ENCODE data around the gene EXOSC9. TPM values are rescaled to one million over a fixed set of nuclear protein-coding genes. Genes with fewer than 3 reads are reported as not detected.

EXOSC9 gene
- total and polyA plus RNA-seq, 2 donors (not counting 1 experiment from before 2014, with no cell fraction given), result 15.5 to 33.8 TPM

DNA sequence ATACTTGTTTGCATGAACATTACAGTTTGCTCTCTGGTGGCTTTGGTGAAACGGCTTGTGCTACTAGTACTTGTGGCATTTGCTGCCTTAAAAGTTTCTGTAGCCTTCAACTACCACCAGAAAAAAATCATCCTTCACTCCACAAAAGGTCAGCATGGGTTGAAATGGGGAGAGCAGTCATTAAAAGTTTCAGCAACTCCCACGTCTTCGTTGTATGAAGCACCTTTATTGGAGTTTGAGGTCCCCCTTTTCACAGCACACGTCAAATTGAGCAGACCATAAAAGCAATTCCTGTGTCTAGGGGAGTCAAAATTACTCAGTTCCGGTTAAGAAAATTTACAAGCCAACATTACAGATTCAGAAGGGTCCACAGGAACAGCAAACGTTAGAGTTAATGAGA, 45.5 kb downstream of the EXOSC9 start:
- Histone ChIP-seq H3K27ac (ENCODE audit: insufficient read depth, low read length) (no peak overlapping the region), H4K20me1 (ENCODE audit: control insufficient read depth, extremely low read depth, insufficient read depth, low read length) (no peaks in the 10 kb centered on the region), H2AFZ (ENCODE audit: low read length) (no peak overlapping the region), H3K9me3 (ENCODE audit: control insufficient read depth, insufficient read depth, low read depth, low read length) (no peaks in the 10 kb centered on the region), H3K9ac (ENCODE audit: insufficient read depth, low read length) (no peak overlapping the region), H3K36me3 (ENCODE audit: control insufficient read depth, insufficient read depth, low read length) (peaks cover 6% of the 10 kb centered on the region), H3K79me2 (ENCODE audit: control insufficient read depth, insufficient read depth, low read length) (no peaks in the 10 kb centered on the region), H3K4me3 (replicated peaks in 1 of 4; ENCODE audit: control extremely low read depth in 1 of 4, insufficient read depth in 1 of 4, low read depth in 3 of 4, low read length in 4 of 4) (no peak overlapping the region), H3K4me2 (ENCODE audit: extremely low read depth, insufficient read depth, low read length) (no peak overlapping the region), H3K27me3 (ENCODE audit: control insufficient read depth, insufficient read depth, low read length) (no peaks in the 10 kb centered on the region), H3K4me1 (ENCODE audit: control insufficient read depth, extremely low read depth, insufficient read depth, low read length) (no peaks in the 10 kb centered on the region)
- DNase-seq (ENCODE audit: low read depth in 2 of 2), result no peak
- TF ChIP-seq CTCF (conservative IDR thresholded peaks at IDR 0.05 in 1 of 2, IDR thresholded peaks at IDR 0.05 in 1 of 2; ENCODE audit: low read depth in 1 of 2, low read length in 2 of 2), result no peak
- TF ChIP-seq EZH2 (IDR thresholded peaks at IDR 0.05; ENCODE audit: low read length, missing control alignments), result no peak

DNA sequence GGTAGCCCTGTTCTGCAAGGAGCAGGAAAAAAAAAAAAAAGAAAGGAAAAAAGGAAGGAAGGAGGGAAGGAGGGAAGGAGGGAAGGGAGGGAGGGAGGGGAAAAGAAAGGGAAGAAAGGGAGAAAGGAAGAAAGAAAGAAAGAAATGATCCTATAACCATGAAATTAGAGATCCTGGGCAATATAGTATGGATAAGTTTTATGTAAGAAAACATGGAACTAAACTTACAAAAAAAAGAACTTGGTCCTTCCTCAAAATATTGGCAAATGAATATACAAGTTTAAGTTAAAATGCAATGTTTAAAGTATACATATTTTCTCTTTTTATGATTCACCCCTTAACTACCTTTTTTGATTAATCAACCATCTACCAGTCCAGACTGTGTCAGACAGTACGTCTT, 50.2 kb downstream of the EXOSC9 start:
- no peak for DNase-seq (ENCODE audit: low read depth in 2 of 2)
- no peaks in the 10 kb centered on the region for H3K4me1 ChIP-seq (ENCODE audit: control insufficient read depth, extremely low read depth, insufficient read depth, low read length)
- no peaks in the 10 kb centered on the region for H3K27me3 ChIP-seq (ENCODE audit: control insufficient read depth, insufficient read depth, low read length)
- H2AFZ ChIP-seq (ENCODE audit: low read length), result no peak overlapping the region
- no peak overlapping the region for H3K27ac ChIP-seq (ENCODE audit: insufficient read depth, low read length)
- no peaks in the 10 kb centered on the region for H3K9me3 ChIP-seq (ENCODE audit: control insufficient read depth, insufficient read depth, low read depth, low read length)
- no peak overlapping the region for H3K4me3 ChIP-seq (replicated peaks in 1 of 4; ENCODE audit: control extremely low read depth in 1 of 4, insufficient read depth in 1 of 4, low read depth in 3 of 4, low read length in 4 of 4)
- H3K9ac ChIP-seq (ENCODE audit: insufficient read depth, low read length), result no peak overlapping the region
- no peaks in the 10 kb centered on the region for H4K20me1 ChIP-seq (ENCODE audit: control insufficient read depth, extremely low read depth, insufficient read depth, low read length)
- no peak overlapping the region for H3K4me2 ChIP-seq (ENCODE audit: extremely low read depth, insufficient read depth, low read length)
- TF ChIP-seq CTCF (conservative IDR thresholded peaks at IDR 0.05 in 1 of 2, IDR thresholded peaks at IDR 0.05 in 1 of 2; ENCODE audit: low read depth in 1 of 2, low read length in 2 of 2), result no peak
- TF ChIP-seq EZH2 (IDR thresholded peaks at IDR 0.05; ENCODE audit: low read length, missing control alignments), result no peak
- H3K79me2 ChIP-seq (ENCODE audit: control insufficient read depth, insufficient read depth, low read length), result no peaks in the 10 kb centered on the region
- H3K36me3 ChIP-seq (ENCODE audit: control insufficient read depth, insufficient read depth, low read length), result peaks cover 6% of the 10 kb centered on the region

GRCh38 chr4:121860121-121860520, 59.0 kb downstream of the EXOSC9 start:
- Histone ChIP-seq H3K4me2 (ENCODE audit: extremely low read depth, insufficient read depth, low read length) (no peak overlapping the region), H3K36me3 (ENCODE audit: control insufficient read depth, insufficient read depth, low read length) (peaks cover 3% of the 10 kb centered on the region), H3K79me2 (ENCODE audit: control insufficient read depth, insufficient read depth, low read length) (no peaks in the 10 kb centered on the region), H3K4me1 (ENCODE audit: control insufficient read depth, extremely low read depth, insufficient read depth, low read length) (no peaks in the 10 kb centered on the region), H3K9me3 (ENCODE audit: control insufficient read depth, insufficient read depth, low read depth, low read length) (no peaks in the 10 kb centered on the region), H2AFZ (ENCODE audit: low read length) (no peak overlapping the region), H3K9ac (ENCODE audit: insufficient read depth, low read length) (no peak overlapping the region), H4K20me1 (ENCODE audit: control insufficient read depth, extremely low read depth, insufficient read depth, low read length) (no peaks in the 10 kb centered on the region), H3K27me3 (ENCODE audit: control insufficient read depth, insufficient read depth, low read length) (no peaks in the 10 kb centered on the region), H3K4me3 (replicated peaks in 1 of 4; ENCODE audit: control extremely low read depth in 1 of 4, insufficient read depth in 1 of 4, low read depth in 3 of 4, low read length in 4 of 4) (no peak overlapping the region), H3K27ac (ENCODE audit: insufficient read depth, low read length) (no peak overlapping the region)
- no peak for TF ChIP-seq EZH2 (IDR thresholded peaks at IDR 0.05; ENCODE audit: low read length, missing control alignments)
- TF ChIP-seq CTCF (conservative IDR thresholded peaks at IDR 0.05 in 1 of 2, IDR thresholded peaks at IDR 0.05 in 1 of 2; ENCODE audit: low read depth in 1 of 2, low read length in 2 of 2), result no peak
- DNase-seq (ENCODE audit: low read depth in 2 of 2), result no peak

Data from fibroblast of lung (primary cell).